ENCODE data around the gene HUNK.

HUNK gene

GRCh38 chr21:31902438-31902837 is 29.6 kb downstream of the HUNK start:
- TF ChIP-seq CTCF (IDR thresholded peaks at IDR 0.05; ENCODE audit: insufficient read depth, low read depth, low read length, missing control alignments): no peak
- H3K4me3 ChIP-seq (ENCODE audit: low read depth, low read length): no peak overlapping the region
- DNase-seq (ENCODE audit: low read depth): no peak

DNA sequence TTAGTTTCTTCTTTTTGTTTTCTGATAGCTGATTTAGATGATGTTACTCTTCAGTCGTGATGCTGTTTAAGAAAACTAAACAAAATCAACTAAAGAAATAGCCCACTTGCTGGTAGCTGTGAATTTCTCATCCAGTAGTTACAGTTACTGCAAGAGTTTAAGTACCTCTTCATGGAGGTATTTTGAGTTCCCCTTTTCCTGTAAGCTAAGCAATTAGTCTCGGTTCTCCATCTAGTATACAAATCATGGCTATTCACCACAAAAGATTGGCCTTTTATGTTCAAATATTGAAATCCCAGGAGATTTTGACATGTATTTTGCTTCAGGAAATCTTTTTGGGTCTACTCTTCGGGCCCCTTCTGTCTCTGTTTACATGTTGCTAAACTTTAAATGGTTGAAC is 31.1 kb downstream of the HUNK start:
- DNase-seq (ENCODE audit: low read depth): no peak
- H3K4me3 ChIP-seq (ENCODE audit: low read depth, low read length): no peak overlapping the region
- no peak for TF ChIP-seq CTCF (IDR thresholded peaks at IDR 0.05; ENCODE audit: insufficient read depth, low read depth, low read length, missing control alignments)

- H3K4me3 ChIP-seq (ENCODE audit: low read depth, low read length): no peak overlapping the region
- no peak for TF ChIP-seq CTCF (IDR thresholded peaks at IDR 0.05; ENCODE audit: insufficient read depth, low read depth, low read length, missing control alignments)
- DNase-seq (ENCODE audit: low read depth): no peak
These were observed 33.0 kb downstream of the HUNK start for GRCh38 chr21:31905503-31906451.

- DNase-seq (ENCODE audit: low read depth): no peak
- no peak overlapping the region for H3K4me3 ChIP-seq (ENCODE audit: low read depth, low read length)
- TF ChIP-seq CTCF (IDR thresholded peaks at IDR 0.05; ENCODE audit: insufficient read depth, low read depth, low read length, missing control alignments): no peak
These were observed 35.5 kb downstream of the HUNK start for GRCh38 chr21:31908106-31909031.

DNA sequence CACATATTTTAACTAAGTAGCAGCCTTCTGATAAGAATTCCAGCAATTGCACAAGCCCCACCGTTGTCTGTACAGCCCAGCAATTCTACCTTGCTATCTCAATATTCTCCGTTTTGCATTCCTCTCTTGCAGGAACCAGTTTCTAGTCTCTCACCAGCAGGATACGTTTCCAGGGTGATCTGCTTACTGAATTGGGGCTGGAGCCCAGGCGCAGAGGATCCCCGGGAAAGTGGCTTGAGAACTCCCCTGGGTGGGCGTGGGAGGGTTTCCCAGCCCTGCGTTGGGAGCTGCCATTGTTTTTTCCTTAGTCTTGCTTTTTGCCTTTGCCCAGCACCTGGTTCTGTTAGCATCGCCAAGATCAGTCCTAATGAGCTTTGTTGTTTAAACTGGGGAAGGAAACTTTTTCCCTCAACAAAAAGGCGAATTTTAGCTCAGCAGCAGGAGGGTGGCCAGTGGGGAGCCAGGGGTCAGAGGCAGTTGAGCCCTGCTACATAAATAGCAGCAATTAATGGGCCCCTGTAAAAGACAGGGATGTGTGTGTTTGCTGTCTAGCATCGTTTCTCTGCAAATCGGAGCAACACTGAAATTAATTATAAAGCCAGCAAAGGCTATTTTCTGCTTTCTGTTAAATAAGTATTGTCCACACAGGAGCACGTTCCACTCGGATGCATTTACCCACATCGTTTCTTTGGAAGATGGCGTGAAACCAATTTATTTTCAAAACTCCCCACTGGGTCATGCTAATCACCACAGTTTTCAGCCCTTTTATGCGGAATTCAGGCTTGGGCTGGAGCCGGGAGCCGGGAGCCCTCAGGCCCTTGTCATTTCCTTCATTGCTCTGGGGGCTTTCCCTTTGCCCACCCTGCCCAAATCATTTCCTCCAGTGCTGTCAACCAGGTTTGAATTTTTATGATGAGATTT is 36.6 kb downstream of the HUNK start:
- H3K4me3 ChIP-seq (ENCODE audit: low read depth, low read length): no peak overlapping the region
- DNase-seq (ENCODE audit: low read depth): no peak
- no peak for TF ChIP-seq CTCF (IDR thresholded peaks at IDR 0.05; ENCODE audit: insufficient read depth, low read depth, low read length, missing control alignments)

DNA sequence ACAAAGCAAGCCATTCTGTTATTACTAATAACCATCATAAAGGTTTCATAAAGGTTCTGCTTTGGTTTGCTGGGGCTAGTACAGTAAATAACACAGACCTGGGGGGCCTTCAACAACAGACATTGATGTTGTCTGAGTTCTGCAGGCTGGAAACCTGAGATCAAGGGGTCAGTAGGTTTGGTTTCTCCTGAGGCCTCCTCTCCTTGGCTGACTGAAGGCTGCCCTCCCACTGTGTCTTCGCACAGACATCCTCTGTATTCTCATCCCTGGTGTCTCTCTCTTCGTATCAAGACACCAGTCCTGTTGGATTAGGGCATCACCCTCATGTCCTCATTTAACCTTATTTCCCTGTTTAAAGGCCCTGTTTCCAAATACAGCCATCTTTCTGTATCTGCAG is 37.3 kb downstream of the HUNK start:
- H3K4me3 ChIP-seq (ENCODE audit: low read depth, low read length): no peak overlapping the region
- DNase-seq (ENCODE audit: low read depth): no peak
- no peak for TF ChIP-seq CTCF (IDR thresholded peaks at IDR 0.05; ENCODE audit: insufficient read depth, low read depth, low read length, missing control alignments)

All from GM12865 (cell line).